ENCODE results near the gene CTAGE1.
"Not testable (repeated sequence)": the region's sequence is repeated elsewhere in the genome, so short reads cannot be mapped to it uniquely, and the experiment has no call there.

CTAGE1 gene

GRCh38 chr18:22417496-22418188 is at the start of gene CTAGE1:
Gene CTAGE1, minus strand, starts transcription at chr18:22417915. Its CDS starts 104 bp downstream, at chr18:22417811.
- DNase-seq (ENCODE audit: low read depth) = no peak

GRCh38 chr18:22466608-22467395 is 49.1 kb upstream of the CTAGE1 start:
- DNase-seq (ENCODE audit: low read depth) = no peak

DNA sequence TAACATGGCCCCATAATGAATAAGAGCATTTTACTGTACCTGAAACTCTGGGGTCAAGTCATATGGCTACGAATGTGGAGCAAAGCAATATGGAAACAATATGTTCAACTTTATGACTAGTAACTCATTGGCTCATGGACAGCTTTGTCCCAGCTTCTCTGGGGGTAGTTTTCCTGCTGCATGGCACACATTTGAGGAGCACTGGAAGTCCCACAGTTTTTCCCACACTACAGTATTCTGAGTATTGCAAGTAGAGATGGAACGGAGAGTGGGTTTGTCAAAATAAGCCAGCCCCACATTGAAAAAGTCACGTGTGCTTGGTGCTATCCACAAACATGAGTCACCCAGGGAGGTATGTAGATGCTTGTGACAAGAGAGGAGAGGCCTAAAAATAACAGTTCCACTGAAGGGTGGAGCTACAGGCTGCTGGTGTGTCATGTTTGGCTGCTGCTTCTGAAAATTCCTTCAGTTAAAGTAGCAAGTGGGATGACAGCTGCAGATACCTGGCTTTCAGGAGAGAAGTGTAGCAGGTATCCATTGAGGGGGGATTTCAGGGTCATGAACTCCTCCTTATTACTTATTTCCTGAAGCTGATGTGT is 48.2 kb upstream of the CTAGE1 start:
- DNase-seq (ENCODE audit: low read depth) = no peak

DNA sequence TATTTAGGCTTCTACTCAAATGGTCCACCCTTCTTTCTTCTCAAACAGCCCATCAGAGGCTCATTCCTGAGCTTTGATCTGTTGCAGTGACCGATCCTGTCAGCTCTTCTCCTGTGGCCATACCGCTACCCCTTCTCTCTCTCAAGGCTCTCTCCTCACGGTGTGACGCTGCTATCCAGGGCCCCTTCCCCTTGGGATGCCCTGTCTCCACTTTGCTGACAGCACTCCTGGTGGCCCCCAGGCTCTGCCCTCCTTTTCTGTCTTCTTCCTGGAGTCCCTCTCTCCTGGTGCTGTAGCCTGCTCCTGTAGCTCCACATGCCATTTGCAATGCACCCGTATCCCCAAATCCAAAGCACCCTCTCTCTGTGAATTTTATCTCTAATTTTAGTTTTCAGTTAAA is 45.4 kb upstream of the CTAGE1 start:
- DNase-seq (ENCODE audit: low read depth) = no peak

DNA sequence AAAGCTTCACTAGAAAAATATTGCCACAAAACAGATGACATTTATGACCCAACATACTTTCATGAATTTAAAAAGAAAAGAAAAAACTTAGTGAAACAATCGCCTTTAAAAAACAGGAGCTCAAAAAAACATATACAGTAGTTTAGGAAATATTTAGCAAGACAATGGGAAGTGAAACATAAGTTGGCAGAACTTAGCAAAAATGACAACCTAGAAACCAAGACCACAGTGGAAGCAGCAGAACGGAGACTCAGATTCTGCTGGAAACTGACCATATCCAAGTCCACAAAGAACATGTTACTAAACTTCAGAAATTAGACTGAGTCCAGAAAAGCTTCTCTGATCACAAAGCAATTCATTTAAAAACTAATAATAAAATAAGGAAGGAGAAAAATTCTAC is 41.8 kb upstream of the CTAGE1 start:
- no peak for DNase-seq (ENCODE audit: low read depth)

DNA sequence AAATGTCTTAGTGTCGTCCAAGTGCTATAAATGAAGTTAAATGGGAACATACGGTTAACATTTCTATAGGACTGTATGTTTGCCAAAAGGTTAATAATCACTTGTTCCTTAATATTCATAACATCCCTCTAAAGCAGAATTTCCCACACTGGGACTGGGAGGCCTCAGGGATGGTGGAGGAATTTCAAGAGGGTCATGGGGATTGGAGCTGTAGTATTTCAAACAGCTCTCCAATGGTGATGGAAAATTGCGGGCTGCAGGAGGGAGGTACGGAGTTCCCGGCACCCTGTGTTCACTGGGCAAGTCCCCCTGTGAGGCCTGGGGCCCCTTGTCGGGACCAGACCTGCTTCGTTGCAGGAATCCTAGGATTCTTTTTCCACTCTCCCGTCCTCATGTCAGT is 39.8 kb upstream of the CTAGE1 start:
- DNase-seq (ENCODE audit: low read depth) = no peak

GRCh38 chr18:22456547-22456946 is 38.8 kb upstream of the CTAGE1 start:
- DNase-seq (ENCODE audit: low read depth) = no peak

DNA sequence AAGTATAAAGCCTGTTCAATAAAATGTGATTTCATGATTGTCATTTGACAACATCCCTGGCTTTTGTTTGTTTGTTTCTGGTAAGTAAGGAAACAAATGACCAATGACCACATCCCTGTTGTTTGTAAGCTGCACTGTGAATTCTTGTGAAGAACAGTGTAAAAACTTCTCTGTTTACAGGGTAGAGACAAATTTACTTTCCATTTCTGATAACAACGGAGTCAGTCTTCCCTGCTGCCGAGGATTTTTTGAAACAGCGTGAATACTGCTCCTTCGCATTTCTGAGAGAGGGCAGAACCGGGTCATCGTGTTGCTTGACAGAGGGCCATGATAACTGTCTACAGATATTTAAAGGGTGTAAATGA is 38.4 kb upstream of the CTAGE1 start:
- no peak for DNase-seq (ENCODE audit: low read depth)

GRCh38 chr18:22455425-22456115 is 37.9 kb upstream of the CTAGE1 start:
- DNase-seq (ENCODE audit: low read depth) = no peak

GRCh38 chr18:22453315-22453714 is 35.6 kb upstream of the CTAGE1 start:
- DNase-seq (ENCODE audit: low read depth) = no peak

GRCh38 chr18:22452226-22452668 is 34.5 kb upstream of the CTAGE1 start:
- DNase-seq (ENCODE audit: low read depth) = no peak

DNA sequence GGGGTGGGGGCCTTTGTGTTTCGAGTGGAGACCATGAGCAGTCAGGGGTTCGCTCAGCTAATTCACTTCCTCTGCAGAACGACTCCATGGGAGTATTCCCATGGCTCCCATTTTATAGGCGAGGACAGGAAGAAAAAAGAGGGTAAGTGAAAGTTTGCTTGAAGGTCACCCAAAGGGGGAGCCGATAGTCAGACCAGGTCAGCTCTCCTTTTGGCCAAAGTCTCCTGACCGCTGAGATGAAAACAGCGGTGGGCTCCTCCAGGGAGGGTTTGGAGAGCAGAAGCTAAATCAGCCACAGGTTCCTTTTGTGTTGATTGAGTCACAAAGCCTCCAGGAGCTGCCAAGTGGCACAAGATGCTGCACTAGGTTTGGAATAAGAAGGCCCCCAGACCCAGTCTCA is 34.1 kb upstream of the CTAGE1 start:
- DNase-seq (ENCODE audit: low read depth) = no peak

DNA sequence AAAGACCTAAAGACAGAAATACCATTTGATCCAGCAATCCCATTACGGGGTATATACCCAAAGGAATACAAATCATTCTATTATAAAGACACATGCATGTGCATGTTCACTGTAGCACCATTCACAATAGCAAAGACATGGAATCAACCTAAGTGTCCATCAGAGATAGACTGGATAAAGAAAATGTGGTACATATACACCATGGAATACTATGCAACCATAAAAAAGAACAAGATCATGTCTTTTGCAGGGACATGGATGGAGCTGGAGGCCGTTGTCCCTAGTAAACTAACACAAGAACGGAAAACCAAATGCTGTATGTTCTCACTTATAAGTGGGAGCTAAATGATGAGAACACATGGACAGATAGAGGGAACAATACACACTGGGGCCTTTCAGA is 33.1 kb upstream of the CTAGE1 start:
- DNase-seq (ENCODE audit: low read depth) = not testable (repeated sequence)

GRCh38 chr18:22450318-22450717 is 32.6 kb upstream of the CTAGE1 start:
- not testable (repeated sequence) for DNase-seq (ENCODE audit: low read depth)

GRCh38 chr18:22449753-22450152 is 32.0 kb upstream of the CTAGE1 start:
- not testable (repeated sequence) for DNase-seq (ENCODE audit: low read depth)

DNA sequence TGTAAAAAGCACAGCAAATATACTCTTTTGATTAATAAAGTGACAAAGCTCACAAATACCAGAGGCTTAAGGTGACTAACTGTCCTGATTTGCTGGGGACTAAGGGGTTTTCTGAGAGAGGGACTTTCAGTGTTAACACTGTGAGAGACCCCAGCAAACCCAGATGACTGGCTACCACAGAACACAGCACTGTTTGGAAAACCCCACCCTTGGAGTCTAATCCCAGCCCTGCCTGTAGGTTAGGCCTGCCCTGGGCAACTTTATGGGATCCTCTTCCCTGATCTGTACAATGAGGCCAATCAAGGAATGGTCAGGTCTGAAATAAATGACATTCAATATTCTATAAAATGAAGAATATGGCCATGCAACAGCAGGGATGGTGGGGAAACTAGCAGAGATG is 30.5 kb upstream of the CTAGE1 start:
- DNase-seq (ENCODE audit: low read depth) = no peak

DNA sequence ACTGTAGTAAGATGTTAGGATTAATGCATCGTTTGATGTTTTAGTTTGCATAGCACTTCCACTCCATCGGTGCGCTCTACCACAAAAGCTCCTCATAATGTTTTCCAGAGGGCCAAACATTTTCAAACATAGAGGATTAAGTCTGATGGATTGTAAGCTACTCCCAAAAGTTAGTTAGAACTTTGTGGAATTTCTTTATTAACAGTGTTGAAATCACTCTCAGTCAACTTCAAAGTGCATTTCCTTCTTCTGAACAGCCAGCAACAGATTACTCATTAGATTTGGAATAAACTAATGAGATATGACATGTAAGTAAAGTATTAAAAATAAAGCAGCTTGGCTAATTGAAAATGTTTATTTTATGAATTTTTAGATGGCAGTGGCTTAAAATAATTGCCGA is 30.1 kb upstream of the CTAGE1 start:
- DNase-seq (ENCODE audit: low read depth) = no peak

DNA sequence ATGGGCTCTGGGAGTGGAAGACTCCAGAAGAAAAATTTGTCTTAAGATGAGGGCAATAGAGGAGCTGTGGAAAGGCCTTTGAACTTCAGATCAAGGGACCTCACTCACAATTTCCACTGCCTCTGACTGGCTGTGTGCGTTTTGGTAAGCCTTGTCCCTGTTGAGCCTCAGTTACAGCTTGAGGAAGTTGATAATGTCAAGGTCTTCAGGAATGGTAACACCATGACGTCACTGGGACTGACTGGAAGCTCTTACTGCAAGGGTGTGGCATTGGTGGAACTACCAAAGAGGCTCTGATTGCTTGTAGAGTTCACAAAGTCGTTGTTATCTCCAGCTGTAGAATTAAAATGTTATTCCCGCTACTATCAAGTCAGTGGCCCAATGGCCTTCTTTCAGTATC is 29.2 kb upstream of the CTAGE1 start:
- no peak for DNase-seq (ENCODE audit: low read depth)

GRCh38 chr18:22446325-22446724 is 28.6 kb upstream of the CTAGE1 start:
- no peak for DNase-seq (ENCODE audit: low read depth)

DNA sequence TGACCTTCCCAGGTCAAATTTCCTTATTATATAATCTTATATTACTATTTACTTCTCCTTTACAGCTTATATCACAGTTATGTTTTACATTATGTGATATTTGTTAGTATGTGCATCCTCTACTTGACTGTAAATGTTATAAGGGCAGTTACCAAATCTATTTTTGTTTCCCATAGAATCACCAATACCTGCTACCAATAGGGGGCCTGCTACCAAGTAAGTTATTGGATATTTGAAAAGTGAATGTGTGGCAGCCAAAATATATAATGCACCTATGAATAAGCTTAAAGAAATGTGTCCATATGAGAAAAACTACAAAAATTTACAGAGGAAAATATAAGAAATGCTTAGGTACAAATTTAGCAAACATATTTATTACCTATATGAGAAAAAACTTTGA is 23.9 kb upstream of the CTAGE1 start:
- no peak for DNase-seq (ENCODE audit: low read depth)

- DNase-seq (ENCODE audit: low read depth) = no peak
These were observed 21.7 kb upstream of the CTAGE1 start for GRCh38 chr18:22439447-22439846.

- DNase-seq (ENCODE audit: low read depth) = no peak
These were observed 18.4 kb upstream of the CTAGE1 start for GRCh38 chr18:22436136-22436535.
